Parathyroid adenoma (tissue), 2 donors: Measurements from ENCODE around the gene POLD4.

ENCODE experiments used
- H2AFZ ChIP-seq: fragments of 300-600 bp; sonication (generic); one replicate; pipeline ENCODE4 v1.7.0; 2017; ENCODE audit warnings: antibody characterized with exemption, mild to moderate bottlenecking
- H3K27ac ChIP-seq: fragments of 300-600 bp; sonication (generic); one replicate; pipeline ENCODE4 v1.7.0; 2017
- H3K27me3 ChIP-seq: fragments of 300-600 bp; sonication (generic); one replicate; pipeline ENCODE4 v1.7.0; 2017; ENCODE audit warnings: low read length; ENCODE audit not compliant: control insufficient read depth, insufficient read depth
- H3K36me3 ChIP-seq: fragments of 300-600 bp; sonication (generic); one replicate; pipeline ENCODE4 v1.7.0; 2017; ENCODE audit warnings: low read length; ENCODE audit not compliant: control insufficient read depth, insufficient read depth
- H3K4me1 ChIP-seq: fragments of 300-600 bp; sonication (generic); one replicate; pipeline ENCODE4 v1.7.0; 2017; ENCODE audit warnings: control low read depth
- H3K4me2 ChIP-seq: fragments of 300-600 bp; sonication (generic); one replicate; pipeline ENCODE4 v1.7.0; 2017; ENCODE audit warnings: low read length
- H3K4me3 ChIP-seq: fragments of 300-600 bp; sonication (generic); one replicate; pipeline ENCODE4 v1.7.0; 2017; ENCODE audit warnings: low read depth, low read length
- H3K79me2 ChIP-seq: fragments of 300-600 bp; sonication (generic); one replicate; pipeline ENCODE4 v1.7.0; 2017; ENCODE audit warnings: control low read depth
- H3K9ac ChIP-seq: fragments of 300-600 bp; sonication (generic); one replicate; pipeline ENCODE4 v1.7.0; 2017; ENCODE audit warnings: mild to moderate bottlenecking
- H3K9me3 ChIP-seq: fragments of 300-600 bp; sonication (generic); one replicate; pipeline ENCODE4 v1.7.0; 2017; ENCODE audit warnings: low read length; ENCODE audit not compliant: control insufficient read depth
- TF ChIP-seq, protein P1 (sequence below): fragments of 300-600 bp; sonication (generic); IDR thresholded peaks from one replicate; pipeline ENCODE4 v1.7.0; 2017; ENCODE audit warnings: antibody characterized with exemption, mild to moderate bottlenecking
- donor health status: primary hyperparathyroidism.

Gene POLD4

DNA sequence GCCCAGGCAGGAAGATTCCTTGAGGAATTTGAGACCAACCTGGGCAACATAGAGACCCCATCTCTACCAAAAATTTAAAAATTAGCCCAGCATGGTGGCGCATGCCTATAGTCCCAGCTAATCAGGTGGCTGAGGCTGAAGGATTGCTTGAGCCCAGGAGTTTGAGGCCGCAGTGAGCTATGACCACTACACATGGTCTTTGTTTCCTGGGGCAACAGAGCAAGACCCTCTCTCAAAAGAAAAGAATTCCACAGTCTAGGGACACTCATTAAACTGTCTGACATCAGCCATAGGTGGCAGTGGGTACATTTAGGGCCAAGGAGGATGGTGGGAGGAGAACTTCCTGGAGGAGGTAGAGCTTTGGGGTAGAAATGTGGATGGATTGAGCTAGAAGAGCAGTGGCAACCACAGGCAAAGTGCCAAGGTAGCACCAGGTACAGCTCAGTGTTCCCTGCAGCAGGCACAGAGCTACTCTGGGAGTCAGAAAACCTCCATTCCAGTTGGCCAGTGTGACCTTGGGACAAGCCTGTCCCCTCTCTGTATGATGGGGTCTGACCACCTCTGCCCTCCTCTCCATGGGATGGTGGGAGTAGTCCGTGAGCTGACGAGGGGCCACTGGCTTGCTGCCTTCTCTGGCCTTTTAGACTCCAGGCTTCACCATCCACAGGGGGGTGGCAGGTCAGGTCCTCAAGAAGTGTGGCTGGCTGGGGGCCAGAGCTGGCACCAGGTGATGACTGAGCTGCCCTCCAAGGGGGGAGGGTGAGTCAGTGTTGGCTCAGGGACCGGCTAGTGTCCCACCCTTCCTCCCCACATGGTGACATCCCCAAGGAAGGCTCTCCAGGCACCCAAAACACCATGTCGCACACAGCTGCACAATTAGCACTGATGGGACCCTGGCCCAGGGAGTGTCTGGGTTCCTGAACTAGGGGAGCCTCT is 23.8 kb upstream of the POLD4 start:
- H3K9me3 ChIP-seq = no peaks in the 10 kb centered on the region
- no peak overlapping the region for H3K27ac ChIP-seq
- H2AFZ ChIP-seq = no peak overlapping the region
- H3K4me3 ChIP-seq = no peak overlapping the region
- TF ChIP-seq, protein P1, sequence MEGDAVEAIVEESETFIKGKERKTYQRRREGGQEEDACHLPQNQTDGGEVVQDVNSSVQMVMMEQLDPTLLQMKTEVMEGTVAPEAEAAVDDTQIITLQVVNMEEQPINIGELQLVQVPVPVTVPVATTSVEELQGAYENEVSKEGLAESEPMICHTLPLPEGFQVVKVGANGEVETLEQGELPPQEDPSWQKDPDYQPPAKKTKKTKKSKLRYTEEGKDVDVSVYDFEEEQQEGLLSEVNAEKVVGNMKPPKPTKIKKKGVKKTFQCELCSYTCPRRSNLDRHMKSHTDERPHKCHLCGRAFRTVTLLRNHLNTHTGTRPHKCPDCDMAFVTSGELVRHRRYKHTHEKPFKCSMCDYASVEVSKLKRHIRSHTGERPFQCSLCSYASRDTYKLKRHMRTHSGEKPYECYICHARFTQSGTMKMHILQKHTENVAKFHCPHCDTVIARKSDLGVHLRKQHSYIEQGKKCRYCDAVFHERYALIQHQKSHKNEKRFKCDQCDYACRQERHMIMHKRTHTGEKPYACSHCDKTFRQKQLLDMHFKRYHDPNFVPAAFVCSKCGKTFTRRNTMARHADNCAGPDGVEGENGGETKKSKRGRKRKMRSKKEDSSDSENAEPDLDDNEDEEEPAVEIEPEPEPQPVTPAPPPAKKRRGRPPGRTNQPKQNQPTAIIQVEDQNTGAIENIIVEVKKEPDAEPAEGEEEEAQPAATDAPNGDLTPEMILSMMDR = no peak
- no peaks in the 10 kb centered on the region for H3K79me2 ChIP-seq
- H3K27me3 ChIP-seq = no peaks in the 10 kb centered on the region
- no peaks in the 10 kb centered on the region for H3K4me1 ChIP-seq
- no peak overlapping the region for H3K9ac ChIP-seq
- H3K4me2 ChIP-seq = no peak overlapping the region
- no peaks in the 10 kb centered on the region for H3K36me3 ChIP-seq

DNA sequence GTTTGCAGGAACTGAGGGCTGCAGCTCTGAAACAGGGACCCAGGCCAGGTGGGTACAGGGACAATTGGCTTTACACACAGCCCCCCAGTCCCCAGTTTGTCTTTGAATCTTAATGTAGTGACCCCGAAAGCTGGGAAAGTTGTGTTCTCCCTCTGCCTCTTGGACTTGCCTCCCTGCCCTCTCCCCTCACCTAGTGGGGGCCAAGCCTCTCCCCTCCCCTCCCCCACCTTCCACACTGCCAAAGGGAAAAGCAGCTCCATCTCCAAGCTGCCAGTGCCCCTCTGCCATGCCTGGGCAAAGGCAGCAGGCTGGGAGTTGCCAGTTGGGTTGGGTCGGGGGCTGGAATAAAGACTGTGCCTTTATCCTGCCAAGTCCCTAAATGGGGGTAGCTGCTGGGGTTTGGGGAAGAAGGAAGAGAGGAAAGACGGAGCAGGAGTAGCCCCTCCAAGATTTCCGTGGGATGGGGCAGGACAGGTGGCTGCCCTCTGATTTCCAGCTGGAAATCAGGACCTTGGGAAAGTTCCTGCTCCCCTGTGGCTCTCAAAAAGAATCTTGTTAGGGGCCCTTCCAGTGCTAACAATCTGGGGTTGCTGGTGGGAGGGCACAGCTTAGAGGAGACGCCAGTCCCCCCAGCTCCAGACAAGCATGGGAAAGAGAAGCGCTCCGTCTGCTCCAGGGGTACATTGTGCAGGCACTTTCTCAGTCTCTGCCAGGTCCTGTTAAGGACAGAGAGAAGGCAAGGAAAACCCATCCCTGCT is 22.9 kb upstream of the POLD4 start:
- no peaks in the 10 kb centered on the region for H3K9me3 ChIP-seq
- H3K36me3 ChIP-seq = no peaks in the 10 kb centered on the region
- no peaks in the 10 kb centered on the region for H3K27me3 ChIP-seq
- no peak overlapping the region for H2AFZ ChIP-seq
- H3K4me2 ChIP-seq = no peak overlapping the region
- no peak overlapping the region for H3K27ac ChIP-seq
- TF ChIP-seq, protein P1 = no peak
- H3K79me2 ChIP-seq = no peaks in the 10 kb centered on the region
- no peak overlapping the region for H3K4me3 ChIP-seq
- no peak overlapping the region for H3K9ac ChIP-seq
- no peaks in the 10 kb centered on the region for H3K4me1 ChIP-seq

DNA sequence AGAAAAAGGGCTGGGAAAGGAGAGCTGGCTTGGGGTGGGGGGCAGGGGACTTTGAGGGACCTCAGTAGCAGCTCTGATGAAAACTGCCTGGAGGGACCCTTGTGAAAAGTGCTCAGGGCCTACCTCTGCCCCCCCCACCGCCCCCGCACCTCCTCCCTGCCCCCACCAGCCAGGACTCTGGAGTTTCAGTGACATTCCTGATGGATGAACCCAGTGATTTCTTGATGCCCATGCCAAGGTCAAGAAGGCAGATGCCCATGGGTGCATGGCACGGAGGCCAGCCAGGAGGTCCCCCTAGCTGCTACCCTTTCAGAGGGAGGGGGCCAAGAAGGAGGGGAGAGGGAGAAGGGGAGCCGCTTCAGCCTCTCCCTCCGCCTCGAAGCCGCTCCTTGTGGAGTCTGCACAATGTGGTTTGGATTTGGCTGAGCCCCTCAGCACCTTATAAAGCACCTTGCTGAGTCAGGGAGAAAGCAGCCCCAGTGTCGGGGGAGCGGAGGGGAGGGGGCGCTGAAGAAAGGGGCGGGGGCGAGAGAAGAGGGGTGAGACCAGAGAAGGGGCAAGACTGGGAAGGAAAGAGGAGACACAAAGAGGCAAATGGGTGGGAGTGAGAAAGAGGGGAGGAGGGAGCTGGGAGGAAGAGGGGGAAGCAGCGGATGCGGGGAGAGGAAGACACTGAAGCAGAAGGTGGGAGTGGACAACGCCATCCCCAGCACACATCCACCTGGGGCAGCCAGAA is 22.1 kb upstream of the POLD4 start:
- no peak overlapping the region for H3K4me2 ChIP-seq
- H3K27ac ChIP-seq = no peak overlapping the region
- TF ChIP-seq, protein P1 = no peak
- no peak overlapping the region for H2AFZ ChIP-seq
- H3K79me2 ChIP-seq = no peaks in the 10 kb centered on the region
- no peaks in the 10 kb centered on the region for H3K27me3 ChIP-seq
- H3K9me3 ChIP-seq = no peaks in the 10 kb centered on the region
- H3K9ac ChIP-seq = no peak overlapping the region
- H3K4me1 ChIP-seq = no peaks in the 10 kb centered on the region
- H3K4me3 ChIP-seq = no peak overlapping the region
- no peaks in the 10 kb centered on the region for H3K36me3 ChIP-seq

DNA sequence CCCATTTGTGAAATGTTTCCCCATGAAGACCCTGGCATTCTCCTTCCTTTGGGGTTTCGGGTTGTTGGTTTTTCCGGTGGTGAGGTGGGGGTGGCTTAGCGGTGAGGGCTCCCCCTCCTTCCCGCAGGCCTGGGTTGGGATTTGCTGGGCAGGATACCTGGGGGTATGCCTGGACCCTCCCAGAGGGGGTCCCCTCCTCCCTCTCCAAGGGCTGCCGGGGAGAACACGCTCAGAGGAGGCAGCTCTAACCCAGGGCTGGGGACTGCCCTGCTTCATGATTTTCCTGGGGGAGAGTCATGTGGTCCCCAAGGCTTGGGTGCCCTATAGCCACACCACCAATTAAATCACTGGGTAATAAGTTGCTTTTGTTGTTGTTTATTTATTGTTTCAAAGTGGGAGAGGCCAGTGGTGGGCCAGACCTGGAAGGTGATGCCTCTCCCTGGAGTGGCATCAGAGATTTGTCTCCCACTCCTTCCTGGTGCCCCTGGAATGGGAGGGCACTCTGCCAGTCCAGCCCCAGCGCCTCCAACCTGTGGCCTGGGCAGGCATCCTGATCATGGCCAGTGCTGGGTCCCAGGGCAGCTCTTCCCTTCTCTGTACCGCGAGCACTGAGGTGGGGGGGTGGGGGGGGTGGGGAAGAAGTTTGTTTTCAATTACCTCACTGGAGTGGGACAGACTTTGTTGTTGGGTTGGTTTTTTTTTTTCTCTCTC is 21.4 kb upstream of the POLD4 start:
- Histone ChIP-seq H3K4me3 (no peak overlapping the region), H3K4me2 (no peak overlapping the region), H3K36me3 (no peaks in the 10 kb centered on the region), H3K4me1 (no peaks in the 10 kb centered on the region), H3K9me3 (no peaks in the 10 kb centered on the region), H3K27ac (no peak overlapping the region), H3K9ac (no peak overlapping the region), H2AFZ (no peak overlapping the region), H3K27me3 (no peaks in the 10 kb centered on the region), H3K79me2 (no peaks in the 10 kb centered on the region)
- TF ChIP-seq, protein P1 = no peak
